ENCODE results near the gene SSU72. TPM values are rescaled to one million over a fixed set of nuclear protein-coding genes. Genes with fewer than 3 reads are reported as not detected.

SSU72 gene
- polyA plus RNA-seq, 1 experiment: 101 TPM

DNA sequence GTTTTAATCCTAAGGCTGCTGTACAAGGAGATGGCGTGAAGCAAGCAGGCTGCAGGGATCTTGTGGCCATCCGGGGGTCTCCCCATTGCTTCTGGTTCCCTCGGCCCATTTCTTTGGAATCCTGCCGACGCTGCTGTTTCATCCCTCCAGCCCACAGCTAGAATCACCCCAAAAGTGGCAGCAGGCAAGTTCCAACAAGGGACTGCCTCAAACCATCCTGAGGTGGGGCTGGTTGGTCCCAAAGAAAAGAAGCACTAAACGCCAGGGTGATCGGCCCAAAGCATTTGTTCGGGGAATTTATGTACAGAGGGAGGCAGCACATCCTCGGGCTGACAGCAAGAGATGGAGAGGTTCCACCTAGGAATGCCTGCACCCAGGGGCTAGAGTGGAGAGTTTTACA, 36.1 kb upstream of the SSU72 start:
- Histone ChIP-seq H3K36me3 (ENCODE audit: control insufficient read depth, insufficient read depth, low read length) (no peaks in the 10 kb centered on the region; the same call in 1 of the 2 replicates), H3K27me3 (ENCODE audit: control insufficient read depth, insufficient read depth, low read length) (no peaks in the 10 kb centered on the region), H3K4me3 (ENCODE audit: low read depth, low read length) (no peak overlapping the region)
- no peak for DNase-seq (ENCODE audit: low read depth)
- POLR2A ChIA-PET: no interaction called here
- TF ChIP-seq, protein P1, sequence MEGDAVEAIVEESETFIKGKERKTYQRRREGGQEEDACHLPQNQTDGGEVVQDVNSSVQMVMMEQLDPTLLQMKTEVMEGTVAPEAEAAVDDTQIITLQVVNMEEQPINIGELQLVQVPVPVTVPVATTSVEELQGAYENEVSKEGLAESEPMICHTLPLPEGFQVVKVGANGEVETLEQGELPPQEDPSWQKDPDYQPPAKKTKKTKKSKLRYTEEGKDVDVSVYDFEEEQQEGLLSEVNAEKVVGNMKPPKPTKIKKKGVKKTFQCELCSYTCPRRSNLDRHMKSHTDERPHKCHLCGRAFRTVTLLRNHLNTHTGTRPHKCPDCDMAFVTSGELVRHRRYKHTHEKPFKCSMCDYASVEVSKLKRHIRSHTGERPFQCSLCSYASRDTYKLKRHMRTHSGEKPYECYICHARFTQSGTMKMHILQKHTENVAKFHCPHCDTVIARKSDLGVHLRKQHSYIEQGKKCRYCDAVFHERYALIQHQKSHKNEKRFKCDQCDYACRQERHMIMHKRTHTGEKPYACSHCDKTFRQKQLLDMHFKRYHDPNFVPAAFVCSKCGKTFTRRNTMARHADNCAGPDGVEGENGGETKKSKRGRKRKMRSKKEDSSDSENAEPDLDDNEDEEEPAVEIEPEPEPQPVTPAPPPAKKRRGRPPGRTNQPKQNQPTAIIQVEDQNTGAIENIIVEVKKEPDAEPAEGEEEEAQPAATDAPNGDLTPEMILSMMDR (IDR thresholded peaks at IDR 0.05; ENCODE audit: insufficient read depth, low read depth, low read length): no peak
- CTCF ChIA-PET: no interaction called here

DNA sequence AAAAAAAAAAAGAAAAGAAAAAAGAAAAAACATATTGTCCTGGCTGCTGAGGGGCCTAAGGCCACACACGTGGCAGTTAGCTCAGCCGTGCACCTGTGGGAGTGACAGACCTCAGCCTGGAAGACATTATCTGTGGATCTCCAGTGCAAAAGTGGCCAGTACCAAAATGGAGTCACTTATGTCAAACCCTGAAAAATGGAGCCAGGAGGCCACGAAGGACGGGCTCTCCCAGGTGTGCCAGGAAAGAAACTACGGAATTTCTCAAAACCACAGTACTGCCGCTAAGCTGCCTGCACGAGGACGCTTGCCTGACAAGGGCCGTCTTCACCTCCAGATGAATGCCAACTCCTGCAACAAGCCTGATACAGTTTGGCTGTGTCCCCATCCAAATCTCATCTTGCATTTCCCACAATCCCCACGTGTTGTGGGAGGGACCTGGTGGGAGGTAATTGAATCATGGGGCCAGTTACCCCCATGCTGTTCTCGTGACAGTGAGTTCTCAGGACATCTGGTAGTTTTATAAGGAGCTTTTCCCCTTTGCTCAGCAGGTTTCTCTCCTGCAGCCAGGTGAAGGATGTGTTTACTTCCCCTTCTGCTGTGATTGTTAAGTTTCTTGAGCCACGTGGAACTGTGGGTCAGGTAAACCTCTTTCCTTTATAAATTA, 35.3 kb upstream of the SSU72 start:
- Histone ChIP-seq H3K27me3 (ENCODE audit: control insufficient read depth, insufficient read depth, low read length) (no peaks in the 10 kb centered on the region), H3K36me3 (ENCODE audit: control insufficient read depth, insufficient read depth, low read length) (no peaks in the 10 kb centered on the region; the same call in 1 of the 2 replicates), H3K4me3 (ENCODE audit: low read depth, low read length) (no peak overlapping the region)
- TF ChIP-seq, protein P1 (IDR thresholded peaks at IDR 0.05; ENCODE audit: insufficient read depth, low read depth, low read length): no peak
- DNase-seq (ENCODE audit: low read depth): no peak
- ChIA-PET POLR2A (no interaction called here), CTCF (no interaction called here)

DNA sequence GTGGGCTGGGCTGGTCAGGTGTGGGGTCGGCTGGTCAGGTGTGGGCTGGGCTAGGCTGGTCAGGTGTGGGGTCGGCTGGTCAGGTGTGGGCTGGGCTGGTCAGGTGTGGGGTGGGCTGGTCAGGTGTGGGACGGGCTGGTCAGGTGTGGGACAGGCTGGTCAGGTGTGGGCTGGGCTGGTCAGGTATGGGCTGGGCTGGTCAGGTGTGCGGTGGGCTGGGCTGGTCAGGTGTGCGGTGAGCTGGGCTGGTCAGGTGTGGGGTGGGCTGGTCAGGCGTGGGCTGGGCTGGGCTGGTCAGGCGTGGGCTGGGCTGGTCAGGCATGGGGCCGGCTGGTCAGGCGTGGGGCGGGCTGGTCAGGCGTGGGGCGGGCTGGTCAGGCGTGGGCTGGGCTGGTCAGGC, 31.6 kb upstream of the SSU72 start:
- Histone ChIP-seq H3K4me3 (ENCODE audit: low read depth, low read length) (no peak overlapping the region), H3K27me3 (ENCODE audit: control insufficient read depth, insufficient read depth, low read length) (no peaks in the 10 kb centered on the region), H3K36me3 (ENCODE audit: control insufficient read depth, insufficient read depth, low read length) (no peaks in the 10 kb centered on the region)
- DNase-seq (ENCODE audit: low read depth): no peak
- TF ChIP-seq, protein P1 (IDR thresholded peaks at IDR 0.05; ENCODE audit: insufficient read depth, low read depth, low read length): no peak
- ChIA-PET POLR2A (interaction anchor here (0.7 kb wide), 1 partner anchor 374 kb away, joined by 7 read pairs; the partner anchor contains the start of gene B3GALT6), CTCF (no interaction called here)

DNA sequence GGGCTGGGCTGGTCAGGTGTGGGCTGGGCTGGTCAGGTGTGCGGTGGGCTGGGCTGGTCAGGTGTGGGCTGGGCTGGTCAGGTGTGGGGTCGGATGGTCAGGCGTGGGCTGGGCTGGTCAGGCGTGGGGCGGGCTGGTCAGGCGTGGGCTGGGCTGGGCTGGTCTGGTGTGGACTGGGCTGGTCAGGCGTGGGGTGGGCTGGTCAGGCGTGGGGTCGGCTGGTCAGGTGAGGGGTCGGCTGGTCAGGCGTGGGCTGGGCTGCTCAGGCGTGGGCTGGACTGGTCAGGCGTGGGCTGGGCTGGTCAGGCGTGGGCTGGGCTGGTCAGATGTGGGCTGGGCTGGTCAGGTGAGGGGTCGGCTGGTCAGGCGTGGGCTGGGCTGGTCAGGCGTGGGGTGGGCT, 31.1 kb upstream of the SSU72 start:
- POLR2A ChIA-PET: no interaction called here
- CTCF ChIA-PET: no interaction called here
- Histone ChIP-seq H3K27me3 (ENCODE audit: control insufficient read depth, insufficient read depth, low read length) (no peaks in the 10 kb centered on the region), H3K36me3 (ENCODE audit: control insufficient read depth, insufficient read depth, low read length) (no peaks in the 10 kb centered on the region), H3K4me3 (ENCODE audit: low read depth, low read length) (no peak overlapping the region)
- TF ChIP-seq, protein P1 (IDR thresholded peaks at IDR 0.05; ENCODE audit: insufficient read depth, low read depth, low read length): no peak
- no peak for DNase-seq (ENCODE audit: low read depth)

DNA sequence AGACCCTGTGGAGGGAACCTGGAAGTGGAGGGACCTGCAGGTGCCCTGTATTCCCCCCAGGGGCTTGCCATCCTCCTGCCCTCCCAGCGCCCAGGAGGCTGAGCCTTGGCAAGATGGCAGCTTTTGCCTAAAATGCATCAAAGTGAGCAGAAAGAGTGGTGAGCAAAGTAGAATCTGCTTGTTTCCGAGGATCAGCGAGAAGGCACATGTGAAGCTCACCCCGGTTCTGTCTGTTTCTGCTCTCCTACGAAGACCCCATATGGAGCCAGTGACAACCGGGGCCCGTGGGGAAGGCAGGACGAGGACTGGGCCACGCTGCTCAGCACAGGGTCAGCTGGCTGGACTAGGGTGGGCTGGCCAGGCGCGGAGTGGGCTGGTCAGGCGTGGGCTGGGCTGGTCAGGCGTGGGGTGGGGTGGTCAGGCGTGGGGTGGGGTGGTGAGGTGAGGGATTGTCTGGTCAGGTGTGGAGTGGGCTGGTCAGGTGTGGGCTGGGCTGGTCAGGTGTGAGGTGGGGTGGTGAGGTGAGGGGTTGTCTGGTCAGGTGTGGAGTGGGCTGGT, 30.4 kb upstream of the SSU72 start:
- CTCF ChIA-PET: no interaction called here
- no peaks in the 10 kb centered on the region for H3K27me3 ChIP-seq (ENCODE audit: control insufficient read depth, insufficient read depth, low read length)
- H3K36me3 ChIP-seq (ENCODE audit: control insufficient read depth, insufficient read depth, low read length): no peaks in the 10 kb centered on the region
- POLR2A ChIA-PET: no interaction called here
- TF ChIP-seq, protein P1 (IDR thresholded peaks at IDR 0.05; ENCODE audit: insufficient read depth, low read depth, low read length): no peak
- H3K4me3 ChIP-seq (ENCODE audit: low read depth, low read length): no peak overlapping the region
- DNase-seq (ENCODE audit: low read depth): no peak
